GM19025 (cell line): Measurements from ENCODE around the gene CNPY1.
"Not testable (repeated sequence)": the region's sequence is repeated elsewhere in the genome, so short reads cannot be mapped to it uniquely, and the experiment has no call there.

Experiments
- ATAC-seq: cut with Tn5 transposase; IDR thresholded peaks from one replicate; pipeline ENCODE4 v1.9.1; 2021; ENCODE audit warnings: mild to moderate bottlenecking, low read depth, moderate library complexity; ENCODE audit not compliant: unreplicated experiment

CNPY1 gene

DNA sequence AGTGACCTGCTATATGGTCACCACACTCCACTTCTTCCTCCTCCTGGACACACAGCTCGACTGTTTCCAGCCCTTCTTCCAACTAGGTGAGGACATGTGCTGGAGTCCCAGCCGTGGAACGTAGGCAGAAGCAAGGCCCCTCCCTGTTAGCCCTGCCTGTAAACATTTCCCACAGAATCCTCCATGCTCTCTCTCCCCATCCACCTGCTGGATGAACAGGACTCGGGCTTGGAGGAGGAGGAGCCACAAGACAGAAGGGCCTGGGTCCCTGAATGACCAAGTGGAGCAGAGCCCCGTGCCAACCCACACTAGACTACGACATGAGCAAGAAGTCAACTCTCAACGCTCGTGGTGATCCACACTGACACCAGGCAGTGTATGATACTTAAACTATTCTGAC, 9.9 kb downstream of the CNPY1 start:
- no peak for ATAC-seq

DNA sequence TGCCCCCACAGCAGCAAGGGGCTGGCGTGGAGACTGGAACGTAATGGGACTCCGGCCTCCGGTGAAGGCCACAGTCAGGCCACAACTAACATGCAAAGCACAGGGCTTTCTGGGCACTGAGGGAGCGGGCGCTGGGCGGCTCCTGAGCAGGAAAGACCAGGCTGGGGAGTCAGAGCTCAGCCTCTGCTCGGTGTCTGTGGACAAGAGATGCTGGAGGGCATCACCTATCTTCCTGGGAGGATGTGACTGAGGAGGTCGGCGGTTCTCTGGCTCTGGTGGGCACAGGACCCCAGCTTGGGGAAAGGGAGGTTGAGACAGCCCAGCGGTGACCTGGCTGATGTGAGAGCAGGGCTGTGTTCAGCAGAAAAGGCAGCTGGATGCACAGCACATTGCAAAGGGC, 11.7 kb downstream of the CNPY1 start:
- ATAC-seq, result no peak

DNA sequence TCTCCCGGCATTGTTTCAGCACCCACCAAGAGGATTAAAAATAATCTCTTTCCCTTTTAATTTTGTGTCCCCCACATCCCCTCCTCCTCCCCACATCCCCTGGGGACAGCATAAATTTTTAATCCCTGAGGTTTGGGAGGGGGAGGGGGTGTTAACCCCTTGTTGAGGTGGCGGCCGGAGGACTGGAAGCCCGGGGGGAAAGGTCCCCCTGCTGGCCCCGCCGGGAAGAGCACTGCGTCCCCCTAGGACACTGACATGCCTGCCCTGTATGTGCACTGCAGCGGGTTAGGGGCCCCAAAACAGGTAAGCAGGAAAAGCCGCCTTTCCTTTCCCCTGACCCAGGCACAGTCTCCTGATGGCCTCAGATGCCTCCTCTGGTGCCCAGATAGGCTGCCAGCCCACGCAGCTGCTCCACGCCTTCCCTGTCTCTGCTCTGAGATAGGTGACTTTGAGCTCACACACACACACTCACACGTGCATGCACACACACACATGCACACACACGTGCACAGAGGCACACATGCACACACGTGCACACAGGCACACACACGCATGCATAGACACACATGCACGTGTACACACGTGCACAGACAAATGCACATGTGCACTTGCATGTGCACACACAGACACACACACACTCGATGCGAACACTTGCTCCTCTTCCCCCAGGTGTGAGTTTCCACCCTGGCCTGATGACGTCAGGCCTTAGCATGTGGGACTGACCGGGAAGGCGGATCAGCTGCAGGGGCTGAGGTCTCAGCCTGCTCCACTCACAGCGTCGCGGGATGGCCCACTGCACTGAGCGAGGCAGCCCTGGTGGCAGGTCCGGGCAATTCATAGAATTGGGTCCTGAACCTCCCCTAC, 12.3 kb downstream of the CNPY1 start:
- no peak for ATAC-seq

DNA sequence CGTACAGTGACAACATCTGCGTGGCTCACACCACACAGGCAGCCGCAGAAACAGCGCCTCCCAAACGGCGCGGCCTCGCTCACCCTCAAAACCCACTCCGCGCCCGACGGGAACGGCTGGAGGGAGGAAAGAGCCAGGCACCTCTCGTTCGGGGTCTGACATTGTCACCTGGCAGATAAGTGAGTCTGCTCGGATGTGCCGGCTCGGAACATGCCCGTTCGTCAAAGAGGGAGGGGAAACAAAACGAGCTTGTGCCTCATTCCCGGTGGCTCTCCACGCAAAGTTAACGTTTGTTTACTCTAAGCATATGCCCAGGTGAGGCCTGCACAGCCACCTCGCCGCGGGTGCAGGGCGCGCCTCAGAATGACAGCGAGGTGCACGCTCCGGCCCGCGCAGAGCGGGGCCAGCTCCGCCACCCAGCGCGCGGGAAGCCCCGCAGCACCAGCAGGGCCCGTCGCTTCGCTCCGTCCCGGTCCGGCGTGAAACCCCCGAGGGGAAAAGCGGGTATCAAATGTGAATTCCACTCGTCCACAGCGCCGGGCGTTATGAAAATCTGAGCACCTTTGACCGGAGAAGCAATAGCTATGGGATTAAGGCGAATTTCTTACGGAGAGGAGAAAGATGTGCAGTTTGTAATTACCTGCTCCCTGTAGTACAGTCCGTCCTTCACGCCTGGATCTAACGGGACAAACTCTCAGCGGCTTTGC, 13.1 kb downstream of the CNPY1 start:
- ATAC-seq, result no peak

DNA sequence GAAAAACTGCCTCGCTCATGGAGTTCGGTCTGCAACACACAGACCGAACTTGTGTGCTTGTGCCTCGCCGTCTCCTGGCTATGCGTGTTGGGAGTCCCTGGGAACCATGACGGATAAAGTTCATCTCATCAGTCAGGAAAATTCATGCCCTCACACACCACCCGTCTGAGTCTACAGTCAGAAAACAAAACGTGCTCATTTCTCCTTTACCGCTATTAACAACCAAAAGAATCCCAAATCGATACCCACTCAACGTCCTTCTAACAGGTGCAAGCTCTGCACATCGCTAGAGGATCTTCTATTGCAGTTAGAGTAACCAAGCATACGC, 13.6 kb downstream of the CNPY1 start:
- no peak for ATAC-seq

DNA sequence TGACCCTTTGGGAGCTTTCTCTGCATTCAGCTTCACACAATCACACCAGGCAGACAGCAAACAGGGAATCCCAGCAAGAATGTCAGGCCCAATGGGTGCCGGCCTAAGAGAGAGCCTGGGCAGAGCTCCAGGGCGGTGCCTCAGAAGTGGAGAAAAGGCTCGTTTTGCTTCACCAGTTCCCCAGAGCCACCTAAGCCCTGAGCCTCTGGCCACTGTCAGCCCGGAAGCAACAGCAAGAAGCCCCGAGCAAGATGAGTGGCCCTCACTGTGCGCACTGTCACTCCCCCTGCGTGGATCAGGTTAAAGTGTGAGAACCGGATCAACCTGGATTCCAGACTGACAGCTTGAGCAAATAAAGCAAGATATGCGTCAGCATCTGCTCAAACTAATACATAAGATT, 14.7 kb downstream of the CNPY1 start:
- ATAC-seq, result no peak

DNA sequence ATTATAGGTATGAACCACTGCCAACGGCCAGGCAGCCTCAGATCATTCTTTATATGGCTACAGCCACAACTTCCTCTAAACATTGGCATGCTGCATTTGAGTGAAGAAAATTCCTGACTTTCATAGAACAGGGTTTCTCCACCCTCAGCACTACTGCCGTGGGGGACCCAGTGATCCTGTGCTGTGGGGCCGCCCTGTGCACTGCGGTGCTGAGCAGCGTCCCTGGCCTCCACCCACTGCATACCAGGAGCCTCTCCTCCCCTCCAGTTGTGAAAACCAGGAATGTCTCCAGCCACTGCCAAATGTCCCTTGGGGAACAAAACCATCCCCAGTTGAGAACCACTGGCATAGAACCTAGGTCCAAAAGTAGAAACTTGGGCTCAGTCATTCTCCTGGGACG, 15.8 kb downstream of the CNPY1 start:
- ATAC-seq, result no peak

DNA sequence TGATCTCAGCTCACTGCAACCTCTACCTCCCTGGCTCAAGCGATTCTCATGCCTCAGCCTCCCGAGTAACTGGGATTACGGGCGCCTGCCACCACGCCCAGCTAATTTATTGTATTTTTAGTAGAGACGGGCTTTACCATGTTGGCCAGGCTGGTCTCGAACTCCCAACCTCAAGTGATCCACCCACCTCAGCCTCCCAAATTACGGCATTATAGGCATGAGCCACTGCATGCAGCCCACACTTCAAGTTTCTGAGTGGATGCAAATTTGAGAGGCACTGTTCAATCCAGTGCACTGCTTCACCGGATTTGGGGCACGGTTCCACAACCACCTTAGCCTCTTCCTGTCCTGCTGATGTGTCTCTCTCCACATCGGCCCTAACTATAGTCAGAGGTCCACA, 16.5 kb downstream of the CNPY1 start:
- no peak for ATAC-seq

DNA sequence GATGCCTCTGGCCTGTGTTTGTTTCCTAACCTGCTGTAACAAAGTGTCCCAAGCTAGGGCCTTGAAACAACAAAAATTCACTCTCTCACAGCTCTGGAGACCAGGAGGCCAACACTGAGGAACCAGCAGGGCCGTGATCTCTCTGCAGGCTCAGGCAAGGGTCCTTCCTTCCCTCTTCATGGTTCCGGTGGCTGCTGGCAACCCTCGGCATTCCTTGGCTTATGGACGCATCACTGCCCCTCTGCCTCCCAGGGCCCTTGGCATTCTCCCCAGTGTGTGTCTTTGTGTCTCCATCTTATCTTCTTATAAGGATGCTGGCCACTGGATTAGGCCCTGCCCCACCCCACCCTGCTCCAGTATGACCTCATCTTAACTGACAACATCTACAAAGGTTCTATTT, 17.0 kb downstream of the CNPY1 start:
- no peak for ATAC-seq

DNA sequence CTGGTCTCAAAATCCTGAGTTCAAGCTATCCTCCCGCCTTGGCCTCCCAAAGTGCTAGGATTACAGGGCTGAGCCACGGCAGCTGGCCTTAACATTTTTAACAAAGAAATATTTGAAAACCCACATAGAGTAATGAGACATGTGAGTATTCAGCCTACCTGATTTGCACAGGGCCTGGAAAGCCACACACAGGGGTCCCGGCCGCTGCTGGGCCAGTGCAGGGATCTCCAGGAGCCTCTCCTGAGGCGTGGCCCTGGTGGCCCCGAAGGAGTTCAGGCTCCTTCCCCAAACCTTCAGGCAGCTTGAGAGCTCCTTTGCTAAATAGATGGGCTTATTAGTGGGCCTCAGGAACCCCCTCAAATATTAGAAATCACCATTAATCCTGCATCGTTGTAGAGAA, 18.7 kb downstream of the CNPY1 start:
- ATAC-seq, result no peak

DNA sequence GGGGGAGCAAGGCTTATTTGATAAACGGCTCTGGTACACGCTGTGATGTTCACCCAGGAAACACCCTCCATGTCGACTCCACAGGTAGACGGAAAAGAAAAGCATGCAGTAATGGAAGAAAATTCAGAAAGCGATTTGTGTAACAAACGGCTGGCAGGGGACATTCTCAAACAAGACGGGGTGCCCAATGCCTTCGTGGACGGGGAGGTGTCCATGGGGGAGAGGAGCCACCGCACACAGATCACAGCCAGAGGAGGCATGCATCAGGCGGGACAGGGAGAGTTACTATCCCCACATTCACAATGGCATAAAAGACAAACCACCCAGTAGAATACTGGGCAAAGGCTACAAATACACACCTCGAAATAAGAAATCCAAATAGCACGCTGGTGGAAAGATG, 20.1 kb downstream of the CNPY1 start:
- ATAC-seq, result no peak

DNA sequence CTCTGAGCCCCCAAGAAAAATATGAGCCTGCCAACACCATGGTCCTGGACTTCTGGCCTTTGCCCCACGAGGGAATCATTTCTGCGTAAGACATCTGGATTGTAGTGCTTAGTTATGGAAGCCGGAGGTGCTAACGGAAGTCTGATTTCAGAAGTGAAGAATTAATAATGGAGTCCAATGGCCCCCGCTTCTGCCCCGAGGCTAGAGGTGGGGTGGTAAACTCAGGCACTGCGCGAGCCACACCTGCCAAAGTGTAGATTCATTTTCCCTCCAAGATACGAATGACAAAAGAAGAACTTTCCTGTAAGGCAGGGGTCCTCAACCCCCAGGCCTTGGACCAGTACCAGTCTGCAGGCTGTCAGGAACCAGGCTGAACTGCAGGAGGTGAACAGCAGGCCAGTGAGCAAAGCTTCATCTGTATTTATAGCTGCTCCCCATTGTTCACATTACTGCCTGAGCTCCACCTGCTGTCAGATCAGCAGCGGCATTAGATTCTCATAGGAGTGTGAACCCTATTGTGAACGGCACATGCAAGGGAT, 22.3 kb downstream of the CNPY1 start:
- no peak for ATAC-seq

DNA sequence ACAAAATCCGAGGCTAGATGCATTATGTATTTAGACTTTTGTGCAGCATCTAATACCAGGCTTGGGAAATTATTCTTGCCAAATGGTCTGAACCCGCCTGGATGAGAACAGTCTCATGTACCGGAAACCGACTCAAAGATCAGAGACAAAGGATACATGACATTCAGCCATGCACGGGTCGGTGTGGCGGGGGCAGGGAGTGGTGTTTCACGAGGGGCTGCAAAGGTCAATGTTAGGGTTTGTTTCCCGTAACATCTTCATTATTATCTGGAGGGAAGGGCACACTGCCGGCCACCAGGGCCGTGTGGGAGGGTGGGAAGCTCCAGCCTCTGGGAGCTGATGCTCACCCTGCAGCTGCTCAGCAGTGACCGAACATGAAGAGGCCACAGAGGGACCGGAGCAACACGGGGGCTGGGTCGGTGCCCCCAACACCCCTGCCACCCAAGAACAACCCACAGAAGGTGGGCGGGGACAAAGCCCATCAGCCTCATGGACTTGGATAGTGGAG, 23.1 kb downstream of the CNPY1 start:
- no peak for ATAC-seq

DNA sequence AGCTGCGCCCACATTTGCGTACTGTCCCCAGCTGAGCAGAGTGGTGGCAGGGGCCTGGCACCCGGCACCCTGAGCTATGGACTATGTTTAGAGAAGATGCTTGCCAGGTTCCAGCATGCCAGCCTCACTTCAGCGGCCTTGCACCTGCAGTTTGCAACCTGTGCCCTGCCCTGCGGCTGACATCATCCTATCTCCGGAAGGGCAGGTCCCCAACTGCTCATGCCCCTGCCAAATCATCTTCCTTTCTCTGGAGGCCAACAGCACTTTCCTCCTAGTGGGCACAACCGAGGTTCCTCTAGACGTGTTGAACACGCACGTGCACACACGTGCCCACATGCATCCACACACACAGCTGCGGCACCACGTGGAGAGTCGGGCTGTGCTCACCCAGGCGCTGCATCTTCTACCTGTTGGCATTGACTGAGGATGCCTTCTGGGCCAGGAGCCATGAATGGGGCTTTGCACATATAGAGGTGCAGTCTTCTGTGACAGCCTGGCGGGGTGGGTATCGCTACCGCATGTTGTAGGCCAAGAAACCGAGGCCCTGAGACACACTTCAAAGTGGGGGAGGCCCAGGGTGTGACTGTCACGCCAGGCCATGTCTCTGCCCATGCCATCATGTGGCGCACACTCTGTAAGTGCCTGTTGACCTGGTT, 24.5 kb downstream of the CNPY1 start:
- no peak for ATAC-seq

DNA sequence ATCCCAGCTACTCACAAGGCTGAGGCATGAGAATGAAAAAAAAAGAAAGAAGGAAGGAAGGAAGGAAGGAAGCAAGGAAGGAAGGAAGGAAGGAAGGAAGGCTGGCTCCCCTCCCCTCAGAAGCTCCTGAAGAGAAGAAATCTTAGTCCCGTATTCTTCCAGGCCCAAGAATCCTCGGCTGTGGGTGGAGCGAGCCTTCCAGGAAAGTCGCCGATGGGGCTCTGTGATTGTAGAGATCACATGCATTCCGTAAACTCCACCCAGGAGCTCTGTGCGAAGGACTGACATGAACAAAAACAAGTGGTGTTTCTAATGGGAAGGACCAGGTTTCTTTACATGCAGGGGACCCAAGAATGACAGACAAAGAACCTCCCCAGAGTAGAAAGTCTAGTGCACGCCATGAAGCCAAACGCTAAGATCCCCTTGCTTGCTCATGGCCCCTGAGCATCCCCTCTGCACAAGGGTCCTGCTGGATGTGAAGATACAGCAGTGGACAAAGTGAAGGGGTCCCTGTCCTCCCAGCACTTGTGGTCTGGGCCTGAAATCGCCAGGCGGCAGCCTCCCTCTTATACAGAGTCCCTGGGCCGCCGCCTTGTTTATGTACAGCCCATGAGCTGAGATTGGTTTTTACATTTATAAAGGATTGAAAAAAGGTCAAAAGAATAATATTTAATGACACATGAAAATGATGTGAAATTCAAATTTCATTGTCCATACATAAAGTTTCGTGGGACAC, 25.2 kb downstream of the CNPY1 start:
- ATAC-seq, result no peak

DNA sequence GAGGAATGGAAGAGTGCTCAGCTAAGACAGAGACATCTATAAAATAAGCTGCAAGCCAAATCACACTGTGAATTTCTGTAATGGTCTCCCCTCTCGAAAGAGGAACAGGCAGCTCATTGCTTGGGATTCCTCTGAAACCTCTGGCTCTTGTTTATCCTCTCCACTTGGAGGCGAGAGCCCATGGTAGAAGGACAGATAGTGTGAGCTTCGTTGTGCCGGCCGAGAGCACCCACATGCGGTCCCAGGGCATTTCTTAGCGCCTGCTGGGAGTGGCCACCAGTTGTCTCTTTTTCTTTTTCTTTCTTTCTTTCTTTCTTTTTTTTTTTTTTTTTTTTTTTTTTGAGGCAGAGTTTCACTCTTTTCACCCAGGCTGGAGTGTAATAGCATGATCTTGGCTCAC, 26.2 kb downstream of the CNPY1 start:
- no peak for ATAC-seq

DNA sequence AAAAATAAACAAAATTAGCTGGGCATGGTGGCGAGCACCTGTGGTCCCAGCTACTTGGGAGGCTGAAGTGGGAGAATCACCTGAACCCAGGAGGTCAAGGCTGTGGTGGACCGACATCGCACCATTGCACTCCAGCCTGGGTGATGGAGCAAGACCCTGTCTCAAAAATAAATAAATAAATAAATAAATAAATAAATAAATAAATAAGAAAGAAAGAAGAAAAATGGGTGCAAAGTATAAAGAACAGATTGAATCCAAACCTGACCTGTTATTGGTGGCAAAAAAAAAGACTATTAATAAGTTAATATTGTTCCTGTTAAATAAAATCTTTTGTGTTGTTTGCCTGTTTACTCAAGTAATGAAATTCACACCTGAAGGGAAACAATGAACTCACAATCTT, 27.0 kb downstream of the CNPY1 start:
- ATAC-seq, result not testable (repeated sequence)

DNA sequence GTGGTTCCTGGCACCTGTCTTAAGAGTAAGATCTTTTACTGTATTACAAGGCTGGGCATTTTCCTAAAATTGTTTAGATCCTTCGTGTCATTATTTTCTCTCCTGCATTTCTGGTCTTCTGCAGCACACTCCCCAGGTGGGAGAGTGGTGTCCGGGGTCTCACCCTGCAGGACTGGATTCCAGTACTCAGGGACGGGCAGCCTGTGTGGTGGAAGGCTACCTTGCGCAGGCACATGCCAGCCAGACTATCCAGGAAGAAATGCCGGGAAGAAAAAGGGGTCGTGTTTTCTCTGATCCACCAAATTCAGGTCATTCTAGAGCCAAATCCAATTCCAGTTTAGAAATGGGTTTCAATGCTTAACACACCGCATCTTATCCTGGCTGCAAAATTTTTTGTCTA, 27.7 kb downstream of the CNPY1 start:
- no peak for ATAC-seq

DNA sequence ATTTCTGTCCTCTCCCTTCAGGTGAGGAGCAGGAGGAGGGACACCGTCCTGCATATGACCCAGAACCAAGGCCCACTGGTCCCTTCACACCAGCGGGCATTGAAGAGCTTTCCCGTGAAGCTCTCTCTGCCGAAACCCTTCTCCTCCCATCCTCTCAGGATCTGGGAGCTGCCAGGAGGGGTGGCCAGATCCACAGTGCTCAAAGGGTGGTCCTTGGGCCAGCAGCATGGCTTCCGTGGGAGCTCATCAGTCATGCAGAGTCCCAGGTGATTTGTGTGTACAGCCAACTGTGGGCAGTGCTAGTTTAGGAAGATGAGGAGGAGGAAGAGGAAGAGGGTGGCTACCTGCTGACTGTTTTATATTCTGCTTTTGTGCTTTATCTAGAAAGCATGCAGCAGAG, 28.4 kb downstream of the CNPY1 start:
- no peak for ATAC-seq

DNA sequence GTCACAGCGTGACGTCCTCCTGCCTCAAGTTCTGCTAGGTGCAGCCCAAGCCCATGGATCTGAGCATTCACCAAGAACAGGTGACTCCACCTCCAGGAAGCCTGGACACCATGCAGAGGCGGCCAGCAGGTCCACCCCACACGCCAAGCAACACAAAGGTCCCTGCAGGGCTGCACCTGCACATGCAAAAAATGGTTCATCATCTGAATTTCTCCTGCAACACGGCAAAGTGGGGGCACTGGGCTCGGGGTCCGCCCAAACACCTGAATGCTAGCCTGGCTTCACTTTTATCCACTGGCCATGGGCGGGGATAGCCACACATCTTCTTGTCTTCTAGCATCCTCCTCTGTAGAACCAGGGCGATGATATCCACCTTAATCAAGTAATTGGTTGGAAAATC, 28.9 kb downstream of the CNPY1 start:
- ATAC-seq, result no peak

DNA sequence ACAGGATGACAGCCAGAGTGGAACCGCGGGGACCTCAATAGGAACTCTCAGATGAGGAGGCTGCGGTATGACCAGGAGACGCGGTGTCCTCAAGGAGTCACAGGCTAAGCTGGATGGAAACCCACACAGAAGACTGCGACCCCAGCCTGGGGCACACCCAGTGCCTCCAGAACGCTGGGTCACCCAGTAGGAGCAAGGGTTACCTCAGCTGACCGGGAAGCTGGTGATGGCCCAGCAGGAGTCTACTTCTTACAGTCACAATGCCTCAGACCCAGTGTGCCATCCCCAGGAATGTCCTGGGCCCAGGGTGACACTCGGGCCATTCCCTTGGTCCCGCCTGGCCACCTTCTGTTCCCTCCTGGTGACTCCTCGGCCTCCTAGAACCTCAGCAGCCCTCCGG, 29.9 kb downstream of the CNPY1 start:
- no peak for ATAC-seq
